LHCN-M2 (cell line): ENCODE results near the gene SOX2. TPM values are rescaled to one million over a fixed set of nuclear protein-coding genes. Genes with fewer than 3 reads are reported as not detected.

Experiments used
- DNase-seq: peaks from one replicate; pipeline ENCODE4 v3.0.0-alpha.2; 2012; ENCODE audit warnings: low read depth
- polyA plus RNA-seq: library from polyadenylated mRNA; unstranded; fragments of >200 nt; gene quantifications from one replicate; pipeline ENCODE4 v1.2.1, GENCODE V29; 2012; ENCODE audit warnings: missing spikeins
- total RNA-seq: library from RNA; depleted of rRNA; stranded (reverse); fragments of >200 nt; gene quantifications from 2 replicates; pipeline ENCODE4 v1.2.3, GENCODE V29; 2014; rRNA removed

SOX2 gene
- not detected in 2 replicates for total RNA-seq
- not detected for polyA plus RNA-seq

GRCh38 chr3:181711325-181712135 is at the start of gene SOX2:
TSS of gene SOX2 (plus strand) at chr3:181711925. CDS start at chr3:181712361, 436 bp downstream.
- peak; percentile 21 for DNase-seq

GRCh38 chr3:181683563-181683962 is 28.2 kb upstream of the SOX2 start:
- no peak for DNase-seq

GRCh38 chr3:181687190-181687589 is 24.5 kb upstream of the SOX2 start:
- DNase-seq: no peak

- DNase-seq: no peak
These were observed 24.0 kb upstream of the SOX2 start for GRCh38 chr3:181687731-181688130.

GRCh38 chr3:181689546-181689945 is 22.2 kb upstream of the SOX2 start:
- no peak for DNase-seq

- no peak for DNase-seq
These were observed 21.0 kb upstream of the SOX2 start for GRCh38 chr3:181690769-181691168.

GRCh38 chr3:181691901-181692300 is 19.8 kb upstream of the SOX2 start:
- no peak for DNase-seq

GRCh38 chr3:181692311-181693145 is 19.2 kb upstream of the SOX2 start:
- no peak for DNase-seq

GRCh38 chr3:181693280-181693679 is 18.4 kb upstream of the SOX2 start:
- DNase-seq: no peak

GRCh38 chr3:181694805-181695660 is 16.7 kb upstream of the SOX2 start:
- DNase-seq: no peak

- DNase-seq: no peak
These were observed 15.8 kb upstream of the SOX2 start for GRCh38 chr3:181695661-181696491.

GRCh38 chr3:181696626-181697230 is 15.0 kb upstream of the SOX2 start:
- no peak for DNase-seq

- DNase-seq: no peak
These were observed 13.3 kb upstream of the SOX2 start for GRCh38 chr3:181698263-181698954.

GRCh38 chr3:181699171-181699903 is 12.4 kb upstream of the SOX2 start:
- no peak for DNase-seq

- peak; percentile 54 for DNase-seq
These were observed 11.3 kb upstream of the SOX2 start for GRCh38 chr3:181700168-181701087.

- no peak for DNase-seq
These were observed 10.6 kb upstream of the SOX2 start for GRCh38 chr3:181701096-181701495.

- no peak for DNase-seq
These were observed 7.9 kb upstream of the SOX2 start for GRCh38 chr3:181703601-181704420.
